ENCODE measurements around the gene GP5. TPM values are rescaled to one million over a fixed set of nuclear protein-coding genes. Genes with fewer than 3 reads are reported as not detected.

GP5 gene
- total RNA-seq, 1 donor, result 0.27 TPM

DNA sequence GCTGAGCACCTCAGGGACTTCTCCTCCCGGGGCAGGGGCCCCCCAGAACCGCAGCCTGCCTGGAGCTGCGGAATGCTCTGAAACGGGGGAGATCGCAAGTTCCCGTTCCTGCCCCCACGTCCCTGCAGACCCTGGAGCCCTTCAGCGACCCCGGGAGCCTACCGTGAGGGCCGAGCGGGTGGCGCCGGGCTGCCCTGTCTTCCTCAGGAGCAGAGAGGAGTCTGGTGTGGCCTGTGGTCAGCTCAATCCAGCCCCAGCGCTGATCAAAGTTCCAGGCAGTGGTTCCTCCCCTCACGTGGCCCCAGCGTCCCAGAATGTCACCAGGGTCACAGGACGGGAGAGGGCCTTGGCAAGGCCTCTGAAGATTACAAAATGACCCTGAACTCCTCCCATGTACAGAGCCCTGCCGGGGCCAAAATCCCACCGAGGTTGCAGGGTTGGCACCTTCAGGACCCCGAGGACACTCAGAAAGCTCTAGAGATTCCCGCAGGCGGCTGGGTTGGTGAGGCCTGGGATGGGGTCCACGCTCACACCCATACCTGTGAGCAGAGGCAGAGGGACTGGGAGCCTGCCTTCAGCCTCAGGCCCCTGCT, 47.9 kb downstream of the GP5 start, which contains the start of gene CPN2:
CPN2 (minus strand) TSS at position 249 of the 593 bp plus-strand sequence. CDS start 8,626 bp downstream, outside the sequence.
- no peak for DNase-seq (ENCODE audit: low read depth in 2 of 3, low spot score in 2 of 3)

GRCh38 chr3:194350726-194351071, 48.4 kb downstream of the GP5 start:
- DNase-seq (ENCODE audit: low read depth in 2 of 3, low spot score in 2 of 3), result no peak

- DNase-seq (ENCODE audit: low read depth in 2 of 3, low spot score in 2 of 3), result no peak
These were observed 50.7 kb downstream of the GP5 start for GRCh38 chr3:194348354-194348753.

DNA sequence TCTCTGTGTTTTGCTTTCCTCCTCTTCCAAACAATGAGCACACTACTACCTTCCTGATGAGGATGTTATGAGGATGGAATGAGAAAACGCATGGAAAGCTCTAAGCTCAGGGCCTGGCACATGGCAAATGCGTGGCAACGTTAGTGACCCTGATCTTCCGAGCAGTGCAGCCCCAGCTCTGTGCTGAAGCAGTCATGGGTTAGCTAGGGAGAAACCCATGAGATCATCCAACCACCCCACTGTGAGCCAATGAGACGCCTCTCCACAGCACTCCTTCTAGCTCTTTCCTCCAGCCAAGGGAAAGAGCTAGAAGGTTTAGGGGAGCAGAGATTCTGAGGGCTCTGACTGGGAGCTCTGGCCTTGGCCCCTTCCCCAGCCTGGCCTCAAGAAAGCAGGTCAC, 52.4 kb downstream of the GP5 start:
- DNase-seq (ENCODE audit: low read depth in 2 of 3, low spot score in 2 of 3), result no peak

- no peak for DNase-seq (ENCODE audit: low read depth in 2 of 3, low spot score in 2 of 3)
These were observed 53.0 kb downstream of the GP5 start for GRCh38 chr3:194346035-194346434.

Other genes with a start within 250 kb of the GP5 start
- gene CPN2, start 47.9 kb downstream of the GP5 start, total RNA-seq, result not detected
- gene LRRC15, start 29.5 kb downstream of the GP5 start, total RNA-seq, result not detected
- 19.4 TPM for gene ATP13A3, start 87.7 kb upstream of the GP5 start, total RNA-seq
- gene TMEM44, start 234.2 kb upstream of the GP5 start, total RNA-seq, result 27.2 TPM